GM08714 (cell line): ENCODE data around the gene REEP1.

ENCODE experiments used
- H3K4me3 ChIP-seq: fragments of 200-500 bp; sonication (Bioruptor generic); 2 replicates; pipeline ENCODE4 v1.5.1; 2014; ENCODE audit warnings: mild to moderate bottlenecking, low read length, inconsistent platforms
- ZNF274 ChIP-seq: IDR thresholded peaks from 2 replicates; pipeline ENCODE4 v1.6.1; 2012; ENCODE audit warnings: mild to moderate bottlenecking, low read depth, low read length

Gene REEP1

GRCh38 chr2:86332654-86333053 is 4.8 kb downstream of the REEP1 start:
- H3K4me3 ChIP-seq: no peak overlapping the region
- TF ChIP-seq ZNF274: no peak

GRCh38 chr2:86331384-86331783 is 6.0 kb downstream of the REEP1 start:
- TF ChIP-seq ZNF274: no peak
- H3K4me3 ChIP-seq: no peak overlapping the region

DNA sequence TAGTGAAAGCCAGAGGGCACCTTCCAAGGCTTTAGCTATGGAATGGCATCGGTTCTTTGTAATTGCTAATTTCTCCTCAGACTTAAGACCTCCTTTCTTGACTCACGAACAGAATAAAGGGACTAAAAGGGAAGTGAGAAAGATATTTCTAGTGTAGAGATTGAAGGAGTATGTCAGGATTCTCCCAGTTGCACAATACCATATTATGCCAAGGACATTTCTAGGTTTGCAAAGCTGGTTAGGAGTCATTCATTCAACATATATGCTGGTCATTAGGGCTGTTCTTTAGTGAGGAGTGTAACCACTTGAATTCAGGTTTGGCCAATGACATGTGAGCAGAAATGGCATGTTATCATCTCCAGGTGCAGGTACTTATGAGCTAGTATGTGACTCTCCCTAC is 7.4 kb downstream of the REEP1 start:
- TF ChIP-seq ZNF274: no peak
- no peak overlapping the region for H3K4me3 ChIP-seq

DNA sequence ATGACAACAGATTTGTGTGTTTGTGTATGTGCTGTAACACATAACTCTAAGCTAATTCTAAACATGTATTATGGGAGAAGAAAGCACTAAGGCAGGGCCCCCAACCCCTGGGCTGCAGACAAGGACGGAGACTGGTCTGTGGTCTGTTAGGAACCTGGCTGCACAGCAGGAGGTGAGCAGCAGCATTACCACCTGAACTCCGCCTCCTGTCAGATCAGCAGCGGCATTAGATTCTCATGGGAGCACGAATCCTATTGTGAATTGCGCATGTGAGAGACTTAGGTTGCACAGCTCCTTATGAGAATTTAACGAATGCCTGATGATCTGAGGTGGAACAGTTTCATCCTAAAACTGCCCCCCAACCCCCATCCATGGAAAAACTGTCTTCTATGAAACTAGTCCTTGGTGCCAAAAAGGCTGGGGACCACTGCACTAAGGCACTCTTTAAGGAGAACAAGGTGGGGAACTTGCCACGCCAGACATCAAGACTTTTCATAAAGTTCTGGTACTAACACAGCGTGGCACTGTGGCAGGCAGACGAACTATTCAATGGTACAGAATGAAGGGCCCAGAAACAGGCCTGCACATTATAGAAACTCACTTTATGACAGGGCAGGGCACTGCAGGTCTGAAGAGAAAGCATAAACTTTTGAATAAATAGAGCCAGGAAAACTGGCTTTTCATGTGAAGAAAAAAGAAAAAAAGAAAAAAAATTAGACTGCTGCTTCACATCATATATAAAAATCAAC is 14.0 kb downstream of the REEP1 start:
- TF ChIP-seq ZNF274: no peak
- no peak overlapping the region for H3K4me3 ChIP-seq

DNA sequence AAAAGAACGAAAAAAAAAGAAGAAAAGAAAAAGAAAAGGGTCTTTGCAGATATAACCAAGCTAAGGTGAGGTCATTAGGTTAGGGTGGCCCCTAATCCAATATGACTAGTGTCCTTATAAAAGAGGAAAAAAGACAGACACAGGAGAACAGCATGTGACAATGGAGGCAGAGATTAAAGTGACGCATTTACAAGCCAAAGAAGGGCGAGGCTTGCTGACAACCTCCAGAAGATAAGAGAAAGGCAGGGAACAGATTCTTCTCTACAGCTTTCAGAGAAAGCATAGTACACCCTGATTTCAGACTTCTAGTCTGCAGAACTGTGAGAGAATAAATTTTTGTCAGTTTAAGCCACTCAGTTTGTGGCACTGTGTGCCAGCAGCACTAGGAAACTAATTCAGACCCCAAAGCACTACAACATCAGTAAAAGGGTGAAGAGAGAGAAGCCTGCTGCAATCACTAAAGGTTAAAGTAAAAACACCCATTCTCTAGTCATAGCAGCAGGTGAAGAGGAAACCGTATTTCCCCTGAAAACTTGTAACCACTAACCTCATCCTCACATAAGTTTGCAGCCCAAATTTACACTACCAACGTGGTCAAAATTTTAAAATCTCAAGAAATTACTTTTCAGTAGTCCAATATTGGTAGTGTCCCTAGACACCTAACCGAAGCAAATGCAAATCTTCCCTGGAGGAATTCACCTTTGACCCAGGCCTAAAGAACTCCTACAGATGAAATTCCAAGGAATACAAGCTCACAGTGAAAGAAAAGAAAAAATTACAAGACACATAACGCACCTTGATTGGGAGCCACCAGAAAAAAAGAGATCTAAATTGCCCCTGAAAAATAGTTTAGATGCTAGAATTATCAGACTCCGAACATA is 17.5 kb downstream of the REEP1 start:
- no peak for TF ChIP-seq ZNF274
- no peak overlapping the region for H3K4me3 ChIP-seq

- H3K4me3 ChIP-seq: no peak overlapping the region
- no peak for TF ChIP-seq ZNF274
Measured at GRCh38 chr2:86315084-86315483, 22.3 kb downstream of the REEP1 start.

DNA sequence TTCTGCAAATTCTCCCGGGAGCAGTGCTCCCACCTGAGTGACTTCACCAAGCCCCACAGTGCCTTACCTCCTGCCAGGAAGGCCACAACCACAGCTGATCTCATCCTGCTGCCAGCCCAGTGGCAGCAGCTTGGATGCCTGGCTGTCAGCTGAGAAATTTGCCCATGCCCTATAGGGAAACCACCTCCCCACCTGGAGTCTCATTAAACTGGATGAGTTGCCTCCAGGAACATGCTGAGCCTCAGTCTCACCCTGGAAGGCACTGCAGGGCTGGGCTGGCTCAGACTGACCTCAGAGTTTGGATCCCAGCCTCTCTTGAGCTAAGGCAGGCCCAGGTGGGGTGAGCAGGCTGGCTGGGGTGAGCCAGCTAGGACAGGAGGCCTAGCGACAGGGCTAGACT is 23.3 kb downstream of the REEP1 start:
- no peak overlapping the region for H3K4me3 ChIP-seq
- TF ChIP-seq ZNF274: no peak

DNA sequence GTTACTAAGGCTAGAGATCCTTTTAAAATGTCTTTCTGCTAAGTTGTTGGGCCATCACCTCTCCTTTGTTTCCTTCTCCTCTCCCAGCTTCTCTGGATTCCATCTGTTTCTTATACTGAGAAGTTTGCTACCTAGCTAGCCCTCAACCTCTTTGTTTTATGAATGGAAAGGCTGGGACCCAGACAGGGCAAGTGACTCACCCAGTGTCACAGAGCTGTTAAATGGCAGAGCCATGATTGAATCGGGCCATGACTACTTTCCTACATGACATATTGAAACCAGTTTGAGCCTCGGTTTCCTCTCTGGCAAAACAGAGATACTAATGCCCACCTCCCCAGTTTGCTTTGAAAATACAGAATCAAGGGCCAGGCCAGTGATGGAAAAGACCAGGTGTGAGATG is 24.1 kb downstream of the REEP1 start:
- TF ChIP-seq ZNF274: no peak

DNA sequence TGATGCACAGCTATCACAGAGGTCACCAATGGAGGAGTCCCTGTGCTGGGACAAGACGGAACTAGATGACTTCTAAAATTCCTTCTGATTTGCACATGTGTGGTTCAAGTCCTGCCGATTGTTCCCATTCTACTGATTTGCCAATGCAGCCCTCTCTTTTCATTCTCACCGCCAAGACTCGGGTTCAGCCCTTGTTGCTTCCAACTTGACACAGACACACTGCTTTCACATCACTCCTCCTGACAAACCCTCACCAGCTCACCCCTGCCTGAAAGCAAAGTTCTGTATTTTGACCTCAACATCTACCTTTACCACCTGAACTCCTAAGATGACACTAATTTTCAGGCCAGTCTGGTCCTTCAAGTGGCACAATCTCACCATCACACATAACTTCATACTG is 25.5 kb downstream of the REEP1 start:
- H3K4me3 ChIP-seq: no peak overlapping the region
- TF ChIP-seq ZNF274: no peak

More for the DNA sequence above, 24.1 kb downstream of the REEP1 start:
- H3K4me3 ChIP-seq: no peak overlapping the region

- TF ChIP-seq ZNF274: no peak
- no peak overlapping the region for H3K4me3 ChIP-seq
Measured at GRCh38 chr2:86309966-86310365, 27.5 kb downstream of the REEP1 start.

- no peak for TF ChIP-seq ZNF274
- no peak overlapping the region for H3K4me3 ChIP-seq
Measured at GRCh38 chr2:86308984-86309695, 28.3 kb downstream of the REEP1 start.

DNA sequence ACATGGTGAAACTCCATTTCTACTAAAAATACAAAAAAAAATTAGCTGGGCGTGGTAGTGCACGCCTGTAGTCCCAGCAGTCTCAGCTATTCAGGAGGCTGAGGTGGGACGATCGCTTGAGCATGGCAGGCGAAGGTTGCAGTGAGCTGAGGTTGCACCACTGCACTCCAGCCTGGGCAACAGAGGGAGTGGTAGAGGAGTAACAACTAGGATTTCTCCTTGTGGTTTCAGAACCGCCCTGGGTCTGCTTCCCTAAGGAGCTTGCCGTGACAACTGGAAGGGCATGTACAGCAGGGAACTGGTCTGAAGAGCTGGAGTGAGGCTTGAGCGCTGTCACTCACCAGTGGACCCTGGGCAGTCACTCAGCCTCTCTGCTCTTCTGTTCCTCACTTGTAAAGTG is 29.1 kb downstream of the REEP1 start:
- no peak overlapping the region for H3K4me3 ChIP-seq
- TF ChIP-seq ZNF274: no peak

GRCh38 chr2:86307431-86307830 is 30.0 kb downstream of the REEP1 start:
- no peak overlapping the region for H3K4me3 ChIP-seq
- TF ChIP-seq ZNF274: no peak

DNA sequence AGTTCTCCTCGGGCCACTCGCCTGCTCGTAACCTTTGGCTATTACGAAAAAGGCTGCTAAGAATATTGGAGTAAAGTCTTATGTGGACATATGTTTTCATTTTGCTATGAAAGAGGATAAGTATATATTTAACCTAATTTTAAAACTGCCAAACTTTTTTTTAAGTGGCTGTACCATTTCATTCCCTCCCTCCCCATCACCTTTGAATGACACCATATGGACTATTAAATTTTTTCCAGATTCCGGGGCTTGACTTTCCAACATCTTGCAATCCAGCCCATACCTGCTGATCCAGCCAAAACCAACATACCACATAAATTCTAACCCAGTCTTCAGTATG is 31.5 kb downstream of the REEP1 start:
- TF ChIP-seq ZNF274: no peak
- H3K4me3 ChIP-seq: no peak overlapping the region
